Fibroblast of the conjunctiva (primary cell): ENCODE data around the gene PNMA5.

Source experiments
- DNase-seq: peaks from one replicate; pipeline ENCODE4 v3.0.0-alpha.2; 2010; ENCODE audit warnings: low read depth

The PNMA5 gene

GRCh38 chrX:152958524-152959465, 35.1 kb downstream of the PNMA5 start:
- peak; percentile 82 for DNase-seq

GRCh38 chrX:152958047-152958446, 35.9 kb downstream of the PNMA5 start:
- no peak for DNase-seq

GRCh38 chrX:152950786-152951185, 43.1 kb downstream of the PNMA5 start:
- DNase-seq, result no peak

GRCh38 chrX:152949114-152949513, 44.8 kb downstream of the PNMA5 start:
- no peak for DNase-seq

GRCh38 chrX:152946681-152947080, 47.2 kb downstream of the PNMA5 start:
- DNase-seq, result no peak

- DNase-seq, result no peak
Observed at GRCh38 chrX:152945021-152945979, 48.6 kb downstream of the PNMA5 start.

- DNase-seq, result no peak
Observed at GRCh38 chrX:152943826-152944225, 50.1 kb downstream of the PNMA5 start.

- DNase-seq, result no peak
Observed at GRCh38 chrX:152942077-152942442, 51.9 kb downstream of the PNMA5 start.

GRCh38 chrX:152941328-152942076, 52.4 kb downstream of the PNMA5 start:
- DNase-seq, result peak; percentile 87
